NCI-H82 (cell line): ENCODE measurements around the gene GNB3.
"Not testable (repeated sequence)": the region's sequence is repeated elsewhere in the genome, so short reads cannot be mapped to it uniquely, and the experiment has no call there.

Experiments
- DNase-seq: peaks from one replicate; lab custom pipeline; 2025; lab: John Stamatoyannopoulos, UW

The GNB3 gene

DNA sequence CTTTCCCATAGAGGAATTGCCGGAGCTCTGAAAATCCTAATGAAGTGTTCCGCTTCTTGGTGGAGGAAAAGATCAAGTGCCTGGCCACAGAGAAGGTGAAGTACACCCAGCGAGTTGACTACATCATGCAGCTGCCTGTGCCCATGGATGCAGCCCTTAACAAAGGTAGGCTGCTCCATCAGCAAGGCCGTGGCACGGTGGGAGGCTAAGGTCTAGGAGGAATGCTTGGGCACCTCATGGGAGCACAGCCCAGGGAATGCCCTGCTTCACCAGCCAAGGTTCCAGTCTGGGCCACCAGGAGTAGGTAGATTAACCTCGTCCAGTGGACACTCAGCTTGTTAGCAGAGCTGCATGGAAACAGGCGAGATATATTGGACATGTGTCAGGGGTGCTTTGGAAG, 20.2 kb downstream of the GNB3 start:
- no peak for DNase-seq

DNA sequence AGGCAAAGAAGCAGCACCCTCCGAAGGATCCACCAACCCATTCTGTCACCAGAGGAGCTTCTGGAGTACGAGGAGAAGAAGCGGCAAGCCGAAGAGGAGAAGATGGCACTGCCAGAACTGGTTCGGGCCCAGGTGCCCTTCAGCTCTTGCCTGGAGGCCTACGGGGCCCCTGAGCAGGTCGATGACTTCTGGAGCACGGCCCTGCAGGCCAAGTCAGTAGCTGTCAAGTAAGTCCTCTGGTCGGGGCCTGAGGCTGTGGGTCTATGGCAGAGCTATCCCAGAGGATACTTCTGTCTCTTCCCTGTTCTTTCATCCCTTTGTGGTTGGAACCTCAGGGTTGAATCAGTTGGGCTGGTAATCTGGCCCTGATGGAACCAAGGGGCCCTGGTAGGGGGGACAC, 20.7 kb downstream of the GNB3 start:
- no peak for DNase-seq

DNA sequence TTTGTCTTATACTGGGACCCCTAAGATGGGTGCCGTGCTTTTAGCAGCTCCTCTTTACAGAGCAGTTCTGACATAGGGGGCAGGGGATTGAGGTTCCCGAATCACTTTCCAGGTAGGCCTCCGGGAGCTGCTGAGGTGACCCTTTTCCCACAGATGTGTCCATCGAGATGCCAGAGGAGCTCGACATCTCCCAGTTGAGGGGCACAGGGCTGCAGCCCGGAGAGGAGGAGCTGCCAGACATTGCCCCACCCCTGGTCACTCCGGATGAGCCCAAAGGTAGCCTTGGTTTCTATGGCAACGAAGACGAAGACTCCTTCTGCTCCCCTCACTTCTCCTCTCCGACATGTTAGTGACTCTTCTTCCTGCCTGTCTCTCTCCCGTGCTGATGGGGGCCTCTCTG, 22.3 kb downstream of the GNB3 start:
- DNase-seq, result no peak

DNA sequence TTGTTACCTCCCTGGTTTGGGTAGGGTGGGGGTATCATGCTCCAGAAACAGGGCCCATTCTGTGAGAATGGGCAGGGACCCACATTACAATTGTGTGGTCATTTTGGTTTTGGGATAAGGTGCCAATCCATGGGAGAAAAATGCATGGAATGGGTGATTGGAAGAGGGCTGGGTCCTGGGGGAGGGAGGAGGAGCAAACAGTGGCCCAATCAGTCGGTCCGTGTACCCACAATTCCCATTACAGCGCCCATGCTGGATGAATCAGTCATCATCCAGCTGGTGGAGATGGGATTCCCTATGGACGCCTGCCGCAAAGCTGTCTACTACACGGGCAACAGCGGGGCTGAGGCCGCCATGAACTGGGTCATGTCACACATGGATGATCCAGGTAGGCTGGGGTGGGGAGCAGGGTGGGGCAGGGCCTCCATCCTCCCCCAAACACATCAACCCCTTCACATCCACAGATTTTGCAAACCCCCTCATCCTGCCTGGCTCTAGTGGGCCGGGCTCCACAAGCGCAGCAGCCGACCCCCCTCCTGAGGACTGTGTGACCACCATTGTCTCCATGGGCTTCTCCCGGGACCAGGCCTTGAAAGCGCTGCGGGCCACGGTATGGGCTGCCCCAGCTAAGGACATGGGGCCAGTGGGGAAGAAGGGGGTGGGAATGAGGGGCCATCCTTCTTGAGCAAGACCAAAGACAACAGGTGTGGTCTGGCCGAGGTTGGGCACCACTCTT, 23.0 kb downstream of the GNB3 start:
- no peak for DNase-seq

DNA sequence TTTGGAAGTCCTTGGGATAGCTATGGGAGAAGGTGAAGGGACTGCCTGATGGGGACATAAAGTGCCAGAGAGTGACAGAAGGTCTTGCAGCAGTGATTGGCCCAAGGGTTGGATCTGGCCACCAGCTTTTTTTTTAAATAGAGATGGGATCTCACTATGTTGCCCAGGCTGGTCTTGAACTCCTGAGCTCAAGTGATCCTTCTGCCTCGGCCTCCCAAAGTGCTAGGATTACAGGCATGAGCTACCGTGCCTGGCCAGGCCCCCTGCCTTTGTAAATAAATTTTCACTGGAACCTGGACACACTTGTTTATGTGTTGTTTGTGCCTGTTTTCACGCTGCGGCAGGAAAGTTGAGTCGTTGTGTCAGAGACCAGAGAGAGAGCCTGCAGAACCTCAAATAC, 24.6 kb downstream of the GNB3 start:
- DNase-seq, result not testable (repeated sequence)

DNA sequence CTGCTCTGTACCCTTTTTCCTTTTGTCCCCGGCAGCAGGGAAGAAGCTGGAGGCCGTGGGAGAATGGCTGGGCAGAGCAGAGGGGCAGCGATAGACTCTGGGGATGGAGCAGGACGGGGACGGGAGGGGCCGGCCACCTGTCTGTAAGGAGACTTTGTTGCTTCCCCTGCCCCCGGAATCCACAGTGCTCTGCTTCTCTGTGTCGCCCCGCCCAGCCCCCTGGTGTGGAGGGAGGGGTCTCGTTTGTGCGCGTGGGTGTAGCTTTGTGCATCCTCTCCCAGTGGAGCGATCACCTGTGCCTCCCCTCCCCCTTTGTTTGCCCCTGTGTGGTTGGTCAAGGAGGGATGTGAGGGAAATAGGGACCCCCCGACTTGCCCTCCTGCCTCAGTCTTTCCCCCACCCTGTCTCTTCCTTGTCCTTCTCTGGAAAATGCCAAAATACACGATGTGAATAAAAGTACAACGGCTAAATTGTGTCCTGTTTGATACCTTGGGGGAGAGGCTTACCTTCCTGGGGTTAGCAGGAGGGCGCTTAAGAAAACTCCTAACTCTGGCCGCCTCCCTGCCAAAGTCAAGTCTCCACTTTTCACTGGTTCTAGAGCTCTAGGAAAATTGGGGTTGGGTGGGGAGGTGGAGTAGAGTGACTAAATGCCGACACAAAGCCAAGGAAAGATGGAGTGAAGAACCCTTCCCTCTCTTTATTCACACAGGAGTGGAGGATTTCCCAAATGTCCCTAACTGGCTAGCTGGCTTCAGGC, 25.6 kb downstream of the GNB3 start:
- peak; percentile 58 for DNase-seq

DNA sequence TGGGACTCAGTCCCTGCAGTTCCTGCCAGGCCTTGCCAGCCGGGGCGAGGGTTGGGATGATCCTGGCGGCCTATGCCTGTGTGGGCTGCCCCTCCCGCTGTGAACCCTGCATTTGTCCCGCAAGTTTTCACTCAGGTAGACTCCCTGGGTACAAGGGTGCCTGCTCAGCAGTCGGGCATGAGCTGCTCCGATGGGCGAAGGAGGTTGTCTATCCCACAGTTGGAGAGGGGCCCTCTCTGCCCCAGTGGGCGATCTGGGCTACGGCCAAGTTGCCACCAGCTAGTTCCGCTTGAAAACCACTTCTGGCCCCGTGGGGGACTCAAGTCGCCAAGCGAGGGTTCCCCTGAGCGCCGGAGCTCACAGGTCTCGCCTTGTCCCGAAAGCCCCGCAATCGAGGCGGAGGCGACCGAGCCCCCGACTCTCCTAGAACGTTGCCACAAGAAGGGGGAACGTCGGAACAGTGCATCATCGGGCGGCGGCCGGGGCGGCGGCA, 26.2 kb downstream of the GNB3 start:
- no peak for DNase-seq

DNA sequence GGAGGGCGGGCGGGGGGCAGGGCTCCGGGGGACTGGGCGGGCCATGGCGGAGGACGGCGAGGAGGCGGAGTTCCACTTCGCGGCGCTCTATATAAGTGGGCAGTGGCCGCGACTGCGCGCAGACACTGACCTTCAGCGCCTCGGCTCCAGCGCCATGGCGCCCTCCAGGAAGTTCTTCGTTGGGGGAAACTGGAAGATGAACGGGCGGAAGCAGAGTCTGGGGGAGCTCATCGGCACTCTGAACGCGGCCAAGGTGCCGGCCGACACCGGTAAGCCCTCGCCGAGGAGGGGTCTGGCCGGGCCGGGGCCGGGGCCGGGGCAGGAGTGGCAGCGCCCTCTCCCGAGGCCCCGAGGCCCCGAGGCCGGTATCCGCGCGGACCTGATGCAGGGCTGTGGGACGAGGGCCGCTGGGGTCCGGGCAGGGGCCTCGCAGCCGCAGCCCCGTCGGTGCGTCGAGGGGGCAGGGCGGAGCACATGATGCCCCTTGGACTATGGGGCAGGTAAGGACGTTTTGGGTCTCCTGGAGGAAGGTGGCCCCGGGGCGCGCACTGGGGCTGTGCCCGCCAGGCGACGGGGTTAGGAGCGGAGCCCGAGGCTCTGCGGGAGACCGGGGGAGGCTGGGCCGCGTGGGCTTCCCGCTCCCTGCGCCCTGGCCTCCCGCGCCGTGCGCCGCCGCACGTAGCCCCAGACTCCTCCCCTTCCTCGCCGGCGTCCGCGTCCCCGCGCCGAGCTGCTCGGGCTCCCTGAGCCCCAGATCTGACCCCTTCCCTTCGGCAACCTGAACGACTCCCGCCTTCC, 26.9 kb downstream of the GNB3 start, which contains the start of gene TPI1:
TSS of gene TPI1 (plus strand) at position 119 of the 798 bp plus-strand sequence. CDS start at position 155, 36 bp downstream.
- peak; percentile 88 for DNase-seq

DNA sequence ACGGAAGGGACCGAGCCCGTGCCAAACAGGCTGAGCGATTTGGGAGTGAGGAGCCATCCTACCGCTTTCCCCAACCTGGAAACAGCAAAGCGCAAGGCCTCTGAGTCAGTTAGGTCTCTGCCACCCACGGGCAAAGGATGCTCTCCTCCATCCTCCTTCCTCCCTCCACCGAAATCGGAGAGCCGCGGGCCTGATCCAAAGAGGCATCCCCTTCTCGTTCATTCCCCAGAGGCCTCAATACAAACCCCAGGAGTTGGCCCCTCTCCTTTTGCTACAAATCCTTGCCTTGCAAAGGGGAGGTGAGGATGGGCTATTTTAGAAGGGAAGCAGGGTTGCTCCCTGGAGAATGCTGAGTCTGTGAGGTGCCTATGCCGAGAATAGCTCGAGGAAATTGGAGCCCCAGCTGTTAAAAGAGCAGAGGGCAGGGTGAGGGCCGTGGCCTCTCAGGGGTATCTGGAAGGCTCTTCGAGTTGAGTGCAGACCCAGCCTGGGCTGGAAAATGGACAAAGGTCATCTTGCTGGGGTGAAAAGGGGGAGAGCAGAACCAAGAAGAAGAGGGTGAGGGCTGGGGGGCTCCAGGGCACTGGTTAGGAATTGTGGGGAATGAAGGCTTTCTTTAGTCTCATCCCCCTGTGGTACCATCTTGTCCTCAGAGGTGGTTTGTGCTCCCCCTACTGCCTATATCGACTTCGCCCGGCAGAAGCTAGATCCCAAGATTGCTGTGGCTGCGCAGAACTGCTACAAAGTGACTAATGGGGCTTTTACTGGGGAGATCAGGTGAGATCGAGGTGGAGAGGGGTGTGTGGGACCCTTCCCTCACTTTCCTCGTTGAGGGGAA, 27.7 kb downstream of the GNB3 start:
- DNase-seq, result peak; percentile 53

DNA sequence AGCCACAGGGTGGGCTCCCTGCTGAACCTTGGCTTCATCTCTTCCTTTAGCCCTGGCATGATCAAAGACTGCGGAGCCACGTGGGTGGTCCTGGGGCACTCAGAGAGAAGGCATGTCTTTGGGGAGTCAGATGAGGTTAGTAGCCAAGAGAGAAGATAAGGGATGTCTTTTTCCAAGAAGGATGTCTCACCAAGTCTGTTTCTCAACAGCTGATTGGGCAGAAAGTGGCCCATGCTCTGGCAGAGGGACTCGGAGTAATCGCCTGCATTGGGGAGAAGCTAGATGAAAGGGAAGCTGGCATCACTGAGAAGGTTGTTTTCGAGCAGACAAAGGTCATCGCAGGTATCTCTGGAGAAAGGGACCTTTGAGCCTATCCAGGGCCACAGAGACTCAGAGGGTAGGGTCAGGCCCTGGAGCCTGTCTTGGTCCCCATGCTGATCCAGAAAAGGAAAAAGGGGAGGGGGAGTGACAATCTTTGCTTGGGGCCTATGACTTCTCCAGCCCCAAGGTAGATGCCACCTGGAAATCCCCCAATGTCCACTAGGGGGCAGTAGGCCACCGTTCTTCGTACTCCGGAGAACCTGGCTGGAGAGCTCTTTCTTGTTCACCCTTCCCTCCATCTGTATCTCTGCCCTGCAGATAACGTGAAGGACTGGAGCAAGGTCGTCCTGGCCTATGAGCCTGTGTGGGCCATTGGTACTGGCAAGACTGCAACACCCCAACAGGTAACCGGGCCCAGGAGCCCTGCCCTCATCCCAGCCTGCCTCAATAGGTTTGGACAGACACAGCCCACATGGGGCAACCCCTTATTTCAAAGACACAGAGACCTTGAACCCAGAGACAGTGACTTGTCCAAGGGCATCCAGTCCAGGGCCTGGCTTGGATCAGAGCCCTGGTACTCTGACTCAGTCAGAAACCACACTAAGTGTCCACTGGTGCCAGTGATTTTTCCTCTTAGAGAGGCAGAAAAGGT, 28.6 kb downstream of the GNB3 start:
- DNase-seq, result peak; percentile 92

DNA sequence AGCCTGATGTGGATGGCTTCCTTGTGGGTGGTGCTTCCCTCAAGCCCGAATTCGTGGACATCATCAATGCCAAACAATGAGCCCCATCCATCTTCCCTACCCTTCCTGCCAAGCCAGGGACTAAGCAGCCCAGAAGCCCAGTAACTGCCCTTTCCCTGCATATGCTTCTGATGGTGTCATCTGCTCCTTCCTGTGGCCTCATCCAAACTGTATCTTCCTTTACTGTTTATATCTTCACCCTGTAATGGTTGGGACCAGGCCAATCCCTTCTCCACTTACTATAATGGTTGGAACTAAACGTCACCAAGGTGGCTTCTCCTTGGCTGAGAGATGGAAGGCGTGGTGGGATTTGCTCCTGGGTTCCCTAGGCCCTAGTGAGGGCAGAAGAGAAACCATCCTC, 29.6 kb downstream of the GNB3 start:
- not testable (repeated sequence) for DNase-seq

DNA sequence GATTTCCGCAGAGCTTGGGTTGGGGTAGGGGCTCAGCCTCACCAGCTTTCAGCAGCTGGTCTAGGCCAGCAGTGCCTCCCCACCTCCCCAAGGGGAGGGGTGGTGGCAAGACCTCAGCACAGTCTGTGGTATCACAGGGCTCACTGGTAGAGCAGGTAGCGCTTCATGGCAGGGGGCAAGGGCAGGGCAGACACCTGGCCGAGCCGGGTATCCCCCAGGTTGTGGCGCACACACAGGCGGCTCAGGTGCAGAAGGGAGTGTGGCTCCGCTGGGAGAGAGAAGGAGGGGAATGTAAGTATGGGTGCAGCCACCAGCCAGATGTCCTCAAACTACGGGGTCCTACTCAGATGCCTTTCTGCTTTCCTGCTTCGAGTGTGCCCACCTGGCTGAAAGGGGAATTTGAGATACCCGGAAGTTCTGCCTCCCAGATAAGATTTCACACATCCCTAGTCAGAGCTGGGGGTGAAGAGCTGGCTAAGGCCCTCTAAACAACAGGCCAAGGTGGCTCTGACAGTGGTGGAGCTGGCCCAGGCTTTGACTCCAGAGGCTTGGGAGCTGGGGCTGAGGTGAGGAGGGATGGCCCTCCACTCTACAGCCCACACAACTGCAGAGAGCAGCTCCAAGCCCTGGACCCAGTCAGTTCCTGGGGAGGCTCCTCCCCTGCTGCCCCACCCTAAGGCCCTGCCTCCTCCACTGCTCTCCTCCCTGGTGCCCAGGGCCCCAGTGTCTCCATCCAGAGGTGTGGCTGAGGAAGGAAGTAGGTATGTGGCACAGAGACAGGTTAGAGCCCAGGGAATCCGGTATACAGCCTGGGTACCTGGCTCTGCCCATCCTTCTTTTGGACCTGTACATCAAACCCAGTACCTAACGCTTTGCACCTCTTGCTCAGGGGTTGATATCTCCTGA, 30.6 kb downstream of the GNB3 start:
- peak; percentile 65 for DNase-seq

DNA sequence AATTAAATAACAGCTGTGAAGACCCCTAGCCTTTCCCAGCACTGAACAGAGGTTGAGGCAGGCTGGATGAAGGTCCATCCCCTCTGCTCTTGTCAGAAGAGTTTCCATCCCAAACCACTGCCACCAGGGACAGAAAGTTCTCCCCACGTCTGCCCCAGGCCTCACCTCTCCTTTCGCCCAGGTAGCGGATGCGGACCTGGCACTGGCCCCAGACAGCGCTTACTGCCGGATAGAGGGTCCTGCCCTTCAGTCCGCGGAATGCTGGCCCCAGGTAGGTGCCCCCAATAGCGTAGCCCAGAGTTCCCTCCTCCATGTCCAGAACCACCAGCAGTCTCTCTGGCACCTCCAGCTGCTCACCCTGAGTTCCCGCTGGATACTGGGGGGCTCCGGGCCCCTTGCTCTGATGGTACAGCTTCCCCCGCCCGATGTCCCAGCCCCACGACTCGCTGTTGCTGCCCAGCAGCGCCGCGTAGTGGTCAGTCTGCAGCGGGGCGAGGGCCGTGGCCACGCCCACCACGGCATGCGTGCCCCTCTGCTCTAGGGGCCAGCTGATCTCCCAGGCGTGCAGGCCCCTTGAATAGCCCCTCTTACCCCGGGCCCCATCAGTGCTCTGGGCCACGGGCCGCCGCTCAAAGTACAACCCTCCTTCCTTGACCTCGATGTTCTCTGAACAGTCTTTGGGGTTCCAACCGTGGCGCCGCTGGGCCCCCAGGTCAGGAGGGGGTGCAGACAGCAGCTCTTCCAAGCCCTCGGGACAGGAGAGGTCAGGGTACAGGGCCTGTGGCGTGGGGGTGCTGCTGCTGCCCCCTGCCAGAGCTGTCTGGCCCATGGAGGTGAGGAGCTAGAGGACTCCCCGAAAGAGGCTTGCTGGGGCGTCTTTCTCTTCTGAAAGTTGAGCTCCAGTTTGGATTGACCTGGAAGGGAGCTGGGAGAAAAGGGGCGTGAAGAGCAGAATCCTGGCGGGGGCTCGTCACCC, 31.6 kb downstream of the GNB3 start:
- peak; percentile 92 for DNase-seq

DNA sequence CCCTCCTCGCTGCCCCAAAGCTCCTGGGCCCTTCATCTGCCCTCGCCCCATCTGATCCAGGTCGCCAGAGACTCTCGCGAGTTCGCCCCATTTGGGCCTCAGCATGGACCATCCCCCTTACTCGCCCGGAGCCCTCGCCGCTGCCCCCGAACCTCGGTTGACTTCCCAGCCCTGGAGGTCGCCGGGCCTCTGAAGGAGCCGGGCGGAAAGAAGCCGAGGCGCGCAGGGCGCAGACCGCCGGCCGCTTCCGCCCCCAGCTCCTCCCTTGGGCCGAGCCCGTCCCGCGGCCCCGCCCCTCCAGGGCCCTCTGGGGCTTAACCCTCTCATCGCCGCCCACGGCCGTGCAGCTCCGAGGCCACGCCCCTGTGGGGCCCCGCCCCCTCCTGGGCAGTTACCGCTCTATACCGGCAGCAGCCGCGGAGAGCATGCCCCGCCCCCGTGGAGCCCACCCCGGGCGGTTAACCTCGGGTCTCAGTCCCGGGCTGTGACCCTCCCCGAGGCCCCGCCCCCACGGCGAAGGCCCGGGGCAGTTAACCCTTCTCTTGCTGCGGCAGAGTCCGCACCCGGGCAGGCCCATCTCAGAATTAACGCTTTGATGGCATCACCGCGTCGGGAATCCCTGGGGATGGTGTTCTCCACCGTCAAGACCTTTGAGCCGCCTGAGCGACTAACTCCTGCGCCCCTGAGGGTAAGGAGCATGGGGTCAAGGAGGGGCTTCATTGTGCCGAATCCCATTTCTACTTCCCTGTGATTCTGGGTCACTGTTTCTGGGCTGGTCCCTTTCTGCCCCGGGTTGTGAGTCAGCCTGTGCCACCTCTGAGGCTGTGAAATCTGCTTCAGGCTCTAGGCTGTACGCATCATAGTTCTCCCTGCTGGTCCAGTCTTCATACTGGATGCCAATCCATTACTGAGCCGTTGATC, 32.6 kb downstream of the GNB3 start, which contains the start of gene SPSB2:
TSS of gene SPSB2 (minus strand) at position 210 of the 921 bp plus-strand sequence. CDS start 402 bp downstream, outside the sequence.
- peak; percentile 99 for DNase-seq

DNA sequence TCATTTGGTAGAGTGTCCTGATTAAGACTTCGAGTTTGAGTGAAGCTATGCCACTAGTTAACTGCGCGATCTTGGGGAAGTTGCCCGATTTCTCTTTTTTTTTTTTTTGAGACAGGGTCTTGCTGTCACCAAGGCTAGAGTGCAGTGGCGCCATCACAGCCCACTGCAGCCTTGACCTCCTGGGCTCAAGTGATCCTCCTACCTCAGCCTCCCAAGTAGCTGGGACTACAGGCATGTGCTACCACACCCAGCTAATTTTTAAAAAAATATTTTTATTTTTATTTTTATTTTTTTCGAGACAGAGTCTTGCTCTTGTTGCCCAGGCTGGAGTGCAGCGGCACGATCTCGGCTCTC, 33.3 kb downstream of the GNB3 start:
- not testable (repeated sequence) for DNase-seq

DNA sequence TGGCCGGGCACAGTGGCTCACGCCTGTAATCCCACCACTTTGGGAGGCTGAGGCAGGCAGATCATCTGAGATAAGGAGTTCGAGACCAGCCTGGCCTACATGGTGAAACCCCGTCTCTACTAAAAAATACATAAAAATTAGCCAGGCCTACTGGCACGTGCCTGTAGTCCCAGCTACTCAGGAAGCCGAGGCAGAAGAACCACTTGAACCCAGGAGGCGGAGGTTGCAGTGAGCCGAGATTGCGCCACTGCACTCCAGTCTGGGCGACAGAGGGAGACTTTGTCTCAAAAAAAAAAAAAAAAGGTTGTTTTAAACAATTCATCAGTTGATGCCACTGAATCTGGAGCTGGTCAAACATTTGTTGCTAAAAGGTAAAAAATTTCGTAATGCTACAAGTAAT, 39.1 kb downstream of the GNB3 start:
- not testable (repeated sequence) for DNase-seq

DNA sequence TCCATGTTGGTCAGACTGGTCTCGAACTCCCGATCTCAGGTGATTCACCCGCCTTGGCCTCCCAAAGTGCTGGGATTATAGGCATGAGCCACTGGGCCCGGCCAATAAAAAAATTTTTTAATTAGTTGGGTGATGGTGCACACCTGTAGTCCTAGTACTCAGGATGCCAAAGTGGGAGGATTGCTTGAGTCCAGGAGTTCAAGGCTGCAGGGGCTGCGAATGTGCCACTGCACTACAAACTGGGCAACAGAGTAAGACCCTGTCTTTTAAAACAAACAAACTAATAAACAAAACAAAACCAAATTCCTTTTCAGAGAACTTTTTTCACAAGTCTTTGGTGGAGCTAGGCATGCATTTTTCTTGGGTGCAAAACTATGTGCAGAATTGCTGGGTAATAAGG, 42.5 kb downstream of the GNB3 start:
- no peak for DNase-seq
